HG03565 (cell line): ENCODE results near the gene CEACAM20.
A peak's percentile ranks its signal among the peaks of the same experiment; 100 is the strongest.
"Not testable (repeated sequence)": the region's sequence is repeated elsewhere in the genome, so short reads cannot be mapped to it uniquely, and the experiment has no call there.

Source experiments
- ATAC-seq: cut with Tn5 transposase; IDR thresholded peaks from one replicate; pipeline ENCODE4 v1.9.1; 2021; ENCODE audit warnings: mild to moderate bottlenecking, moderate library complexity; ENCODE audit not compliant: unreplicated experiment

CEACAM20 gene

DNA sequence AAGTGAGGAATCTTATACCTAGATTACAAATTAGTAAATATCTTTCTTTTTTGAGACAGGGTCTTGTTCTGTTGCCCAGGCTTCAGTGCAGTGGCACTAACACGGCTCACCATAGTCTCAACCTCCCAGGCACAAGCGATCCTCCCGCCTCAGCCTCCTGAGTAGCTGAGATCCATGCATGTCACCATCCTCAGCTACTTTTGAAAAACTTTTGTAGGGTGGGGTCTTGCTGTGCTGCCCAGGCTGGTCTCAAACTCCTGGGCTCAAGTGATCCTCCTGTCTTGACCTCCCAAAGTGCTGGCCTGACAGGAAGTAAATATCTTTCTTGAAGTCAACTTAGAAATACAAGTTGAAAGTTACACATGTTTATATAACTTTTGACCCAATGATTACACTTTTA lies 20.0 kb upstream of the CEACAM20 start:
- no peak for ATAC-seq

DNA sequence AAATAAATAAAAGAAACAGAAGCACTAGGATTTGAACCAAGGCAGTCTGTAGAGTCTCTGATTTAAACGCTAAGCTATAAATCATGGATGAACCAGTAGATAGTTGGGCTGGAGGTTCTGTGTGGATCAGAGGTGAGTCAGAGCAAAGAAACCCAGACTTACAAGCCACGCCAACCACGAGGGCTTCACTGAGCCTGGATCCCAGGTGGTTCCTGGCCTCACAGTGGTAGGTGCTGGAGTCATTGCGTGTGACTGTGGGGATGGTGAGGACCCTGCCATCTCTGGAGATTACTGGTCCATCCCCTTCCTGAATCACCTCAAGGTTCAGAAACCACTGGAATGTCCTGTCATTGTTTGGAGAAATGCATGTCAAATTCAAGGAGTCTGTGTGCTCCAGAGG lies 19.3 kb upstream of the CEACAM20 start:
- no peak for ATAC-seq

DNA sequence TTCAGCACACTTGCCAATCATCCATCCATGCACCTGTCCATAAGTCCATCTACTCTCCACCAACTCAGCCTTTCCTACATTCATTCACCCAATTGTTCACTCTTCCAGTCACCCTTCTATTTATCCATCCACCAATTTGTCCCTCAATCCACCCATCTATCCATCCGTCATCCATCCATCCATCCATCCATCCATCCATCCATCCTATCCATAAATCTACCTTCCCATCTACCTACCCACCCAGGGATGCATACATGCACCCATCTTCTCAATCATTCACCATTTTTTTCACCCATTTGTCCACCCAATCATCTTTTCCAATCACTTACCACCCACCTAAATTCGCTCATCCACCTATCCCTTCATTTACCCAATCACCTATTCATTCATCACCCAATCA lies 14.6 kb upstream of the CEACAM20 start:
- no peak for ATAC-seq

DNA sequence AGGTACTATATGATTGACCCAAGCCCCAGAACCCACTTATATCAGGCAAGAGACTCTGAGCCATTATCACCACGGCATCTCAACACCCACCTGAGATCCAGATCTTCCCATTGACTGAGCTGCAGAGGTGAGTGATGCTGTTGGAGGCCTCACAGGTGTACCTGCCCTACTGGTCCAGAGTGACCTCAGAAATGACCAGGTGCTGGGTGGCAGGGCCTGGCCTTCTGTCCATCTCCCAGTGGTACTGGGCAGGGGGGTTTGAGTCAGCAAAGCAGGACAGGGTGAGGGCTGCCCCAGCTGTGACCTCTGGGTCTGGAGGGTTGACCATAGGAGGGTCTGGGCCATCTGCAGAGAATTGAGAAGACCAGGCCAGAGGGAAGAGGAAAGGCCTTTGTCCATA lies 13.2 kb upstream of the CEACAM20 start:
- no peak for ATAC-seq

DNA sequence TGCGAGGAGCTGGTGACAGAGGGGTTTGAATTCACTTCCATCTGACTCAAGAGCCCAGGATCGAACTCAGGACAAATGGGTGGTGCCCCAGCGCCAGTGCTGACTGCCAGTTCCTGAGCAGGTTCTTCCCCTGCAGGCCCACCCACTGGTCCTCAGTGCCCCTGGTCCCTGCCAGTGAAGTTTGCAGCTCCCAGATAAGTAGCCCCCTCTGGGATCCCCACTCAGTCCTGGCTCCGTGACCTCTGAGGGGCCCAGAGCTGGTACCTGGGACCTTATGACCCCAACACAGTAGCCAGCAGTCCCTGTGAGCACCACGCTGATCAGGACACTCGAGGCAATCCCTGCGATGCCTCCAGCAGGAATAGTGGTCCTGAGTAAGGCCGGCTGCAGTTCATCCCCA lies 11.3 kb upstream of the CEACAM20 start:
- ATAC-seq, result no peak

DNA sequence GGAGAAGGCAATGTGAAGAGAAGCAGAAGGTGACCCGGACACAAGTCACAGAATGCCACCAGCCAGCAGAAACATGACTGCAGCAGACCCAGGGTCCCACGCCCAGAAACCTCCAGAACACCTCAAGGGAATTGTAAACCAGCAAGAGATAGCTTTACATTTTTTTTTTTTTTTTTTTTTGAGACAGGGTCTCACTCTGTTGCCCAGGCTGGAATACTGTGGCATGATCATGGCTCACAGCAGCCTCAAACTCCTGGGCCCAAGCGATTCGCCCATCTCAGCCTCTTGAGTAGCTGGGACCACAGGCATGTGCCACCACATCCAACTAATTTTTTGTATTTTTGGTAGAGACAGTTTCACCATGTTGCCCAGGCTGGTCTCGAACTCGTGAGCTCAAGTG lies 10.5 kb upstream of the CEACAM20 start:
- ATAC-seq, result no peak

DNA sequence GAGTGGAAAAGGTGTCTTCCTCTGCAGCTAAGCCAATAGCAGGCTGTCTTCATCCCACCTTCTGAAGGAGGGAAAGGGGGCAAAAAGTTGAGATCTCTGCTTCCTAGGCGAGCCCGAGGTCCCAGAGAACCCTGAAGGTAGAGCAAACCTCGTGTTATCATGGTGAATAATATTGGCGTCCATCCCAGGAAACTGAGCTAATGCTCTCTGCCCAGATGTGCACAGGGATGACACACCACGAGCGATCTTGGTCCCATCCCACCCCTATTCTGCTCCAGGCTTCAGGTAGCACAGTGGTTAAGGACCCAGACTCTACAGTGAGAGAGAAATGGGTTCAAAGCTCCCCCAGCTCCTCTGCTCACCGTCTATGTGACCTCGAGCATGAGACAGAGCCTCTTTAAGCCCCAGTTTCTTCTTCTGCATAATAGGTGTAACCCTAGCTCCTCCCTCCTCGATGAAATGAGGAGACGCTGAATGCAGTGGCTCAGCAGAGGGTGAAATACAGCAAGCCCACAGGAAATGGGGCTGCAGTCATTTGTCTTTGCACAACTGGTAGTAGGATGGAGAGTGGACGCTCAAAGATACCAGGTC lies 9.9 kb upstream of the CEACAM20 start:
- ATAC-seq, result no peak

DNA sequence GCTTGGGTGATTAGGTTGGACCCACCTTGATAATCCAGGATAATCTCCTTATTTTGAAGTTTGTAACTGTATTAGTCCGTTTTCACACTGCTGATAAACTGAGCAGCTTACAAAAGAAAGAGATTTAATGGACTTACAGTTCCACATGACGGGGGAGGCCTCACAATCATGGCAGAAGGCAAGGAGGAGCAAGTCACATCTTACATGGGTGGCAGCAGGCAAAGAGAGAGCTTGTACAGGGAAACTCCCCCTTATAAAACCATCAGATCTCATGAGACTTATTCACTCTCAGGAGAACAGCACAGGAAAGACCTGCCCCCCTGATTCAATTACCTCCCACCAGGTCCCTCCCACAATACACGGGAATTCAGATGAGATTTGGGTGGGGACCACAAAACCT lies 5.9 kb upstream of the CEACAM20 start:
- not testable (repeated sequence) for ATAC-seq

DNA sequence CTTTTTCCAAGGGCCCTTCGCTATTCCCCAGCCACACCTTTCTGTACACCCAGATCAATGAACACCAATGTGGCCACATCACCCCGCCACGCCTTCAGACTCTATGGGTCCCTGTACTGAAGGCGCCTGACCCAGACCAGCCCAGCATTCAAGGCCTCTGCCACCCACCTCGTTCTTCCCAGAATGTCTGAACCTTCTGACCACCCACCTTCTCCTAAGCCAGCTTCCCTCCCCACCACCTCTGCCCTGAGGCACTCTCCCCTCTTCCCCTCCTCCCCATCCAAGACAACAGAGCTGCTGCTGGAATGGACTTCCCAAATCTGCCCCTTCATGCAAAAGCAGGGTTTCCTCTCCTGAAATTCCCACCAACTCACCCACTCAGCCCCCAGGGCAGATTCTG lies 3.3 kb upstream of the CEACAM20 start:
- no peak for ATAC-seq

DNA sequence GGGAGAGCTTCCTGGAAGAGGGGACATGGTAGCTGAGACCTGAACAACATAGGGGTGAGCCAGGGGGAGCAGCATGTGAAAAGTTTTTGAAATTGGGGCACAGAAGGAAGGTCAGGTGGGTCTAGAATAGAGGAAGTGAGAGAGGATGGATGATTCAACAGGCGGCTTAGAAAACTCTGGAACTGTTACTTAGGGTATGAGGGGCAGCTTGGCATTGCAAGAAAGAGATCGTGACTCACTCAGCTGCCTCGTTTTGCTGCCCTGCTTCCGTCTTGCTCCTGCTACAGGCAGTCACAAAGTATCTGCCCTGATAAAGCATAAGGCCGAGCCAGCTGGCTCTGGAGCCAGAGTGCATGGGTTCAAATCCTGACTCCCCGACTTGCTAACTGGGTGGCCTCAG lies 1.3 kb upstream of the CEACAM20 start:
- no peak for ATAC-seq

DNA sequence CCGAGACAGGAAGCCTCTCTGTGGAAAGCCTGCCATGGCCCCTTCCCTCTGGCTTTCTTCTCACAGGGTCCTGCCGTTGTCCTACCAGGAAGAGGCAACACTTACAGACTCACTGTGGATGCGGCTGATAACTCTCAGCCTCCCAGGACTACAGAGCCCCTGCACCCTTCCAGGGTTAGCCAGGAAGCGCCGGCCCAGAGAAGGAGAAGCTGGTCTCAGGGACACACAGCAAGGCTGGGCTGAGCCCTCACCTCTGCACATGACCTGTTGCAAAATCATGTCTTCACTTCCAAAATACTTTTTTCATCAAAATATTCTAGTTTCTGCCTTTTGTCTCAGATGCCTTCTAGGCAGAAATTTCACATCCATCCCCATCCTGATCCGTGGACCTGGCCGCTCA lies 1.9 kb downstream of the CEACAM20 start:
- ATAC-seq, result no peak

DNA sequence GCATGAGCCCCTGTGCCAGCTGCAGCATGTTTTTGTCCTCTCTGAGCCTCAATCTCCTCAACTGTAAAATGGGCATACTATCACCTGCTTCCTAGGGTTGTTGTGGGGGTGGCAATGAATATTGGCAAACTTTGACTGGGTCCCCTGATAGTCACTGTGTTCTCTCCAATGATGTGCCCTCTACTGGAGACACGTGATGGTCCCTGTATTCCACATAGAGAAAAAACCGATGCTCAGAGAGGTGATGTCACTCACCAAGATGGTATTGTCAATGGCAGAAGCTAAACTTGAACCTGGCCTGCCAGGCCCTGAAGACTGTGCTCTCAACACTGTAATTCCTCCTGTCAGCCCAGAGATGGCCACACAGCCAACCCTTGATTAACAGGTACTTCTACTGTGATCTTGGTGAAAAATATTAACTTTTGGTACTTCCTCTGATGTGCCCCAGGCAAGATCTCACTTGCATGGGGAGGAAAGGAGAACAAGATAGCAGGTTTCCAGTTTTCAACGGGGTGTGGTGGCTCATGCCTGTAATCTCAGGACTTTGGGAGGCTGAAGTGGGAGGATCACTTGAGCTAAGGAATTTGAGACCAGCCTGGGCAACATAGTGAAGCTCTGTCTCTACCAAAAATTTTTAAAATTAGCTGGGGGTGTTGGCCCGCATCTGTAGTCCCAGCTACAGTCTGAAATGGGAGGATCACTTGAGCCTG lies 3.6 kb downstream of the CEACAM20 start:
- no peak for ATAC-seq

DNA sequence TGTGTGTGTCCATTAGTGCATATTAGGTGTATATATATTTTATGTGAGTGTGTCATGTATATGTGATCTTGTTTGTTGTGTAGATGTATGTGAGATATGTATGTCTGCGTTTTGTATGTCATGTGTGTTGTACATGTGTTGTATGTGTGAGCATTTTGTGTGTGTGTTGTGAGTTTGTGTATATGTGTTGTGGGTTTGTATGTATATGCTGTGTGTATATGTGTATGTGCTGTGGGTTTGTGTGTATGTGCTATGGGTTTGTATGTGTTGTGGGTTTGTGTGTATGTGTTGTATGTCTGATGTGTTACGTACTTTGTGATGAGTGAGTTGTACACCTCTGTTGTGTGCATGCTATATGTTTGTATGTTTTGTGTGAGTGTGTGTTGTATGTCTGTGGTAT lies 8.1 kb downstream of the CEACAM20 start:
- no peak for ATAC-seq

DNA sequence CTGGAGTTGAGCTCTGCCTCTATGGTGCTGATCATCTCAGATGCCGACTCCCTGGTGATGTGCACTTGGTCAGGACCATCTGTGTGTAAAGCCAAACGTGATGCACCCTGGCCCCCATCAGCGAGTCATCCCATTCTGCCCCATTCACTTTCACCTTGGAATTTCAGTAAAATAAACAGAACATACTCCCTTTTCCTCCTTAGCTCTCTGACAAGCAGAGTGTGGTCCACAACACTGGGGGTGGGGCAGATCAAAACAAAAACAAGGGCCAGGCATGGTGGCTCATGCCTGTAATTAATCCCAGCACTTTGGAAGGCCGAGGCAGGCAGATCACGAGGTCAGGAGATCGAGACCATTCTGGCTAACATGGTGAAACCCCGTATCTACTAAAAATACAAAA lies 12.3 kb downstream of the CEACAM20 start:
- no peak for ATAC-seq

DNA sequence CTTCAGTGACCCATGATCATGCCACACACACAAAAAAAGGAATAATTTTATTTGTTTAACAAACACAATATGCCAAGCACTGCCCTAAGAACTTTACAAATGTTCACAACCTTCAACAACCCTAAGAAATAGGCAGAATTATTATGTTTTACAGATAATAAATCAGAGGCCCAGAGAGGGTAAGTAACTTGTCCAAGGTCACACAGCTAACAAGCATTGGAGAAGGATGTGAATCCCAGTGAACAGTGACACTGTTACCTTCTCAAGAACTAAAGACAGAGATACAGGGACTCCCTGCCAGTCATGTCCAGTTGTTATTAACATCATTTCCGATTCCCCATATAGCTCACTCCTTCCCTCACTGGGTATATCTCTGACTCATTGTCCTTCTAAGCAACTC lies 13.6 kb downstream of the CEACAM20 start:
- ATAC-seq, result no peak

DNA sequence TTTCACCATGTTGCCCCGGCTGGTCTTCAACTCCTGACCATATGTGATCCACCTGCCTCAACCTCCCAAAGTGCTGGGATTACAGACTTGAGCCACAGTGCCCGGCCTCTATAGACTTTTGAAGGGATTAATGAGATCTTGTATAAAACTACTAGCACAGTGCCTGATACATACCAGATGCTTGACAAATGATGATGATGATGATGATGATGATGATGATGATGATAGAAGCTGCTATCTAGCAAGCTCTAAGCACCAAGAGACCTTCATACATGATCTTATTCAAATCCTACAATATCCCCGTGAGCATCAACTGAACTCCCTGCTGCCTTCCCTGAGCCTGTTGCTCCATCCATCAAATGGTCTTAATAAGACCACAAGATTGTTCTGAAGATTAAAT lies 14.4 kb downstream of the CEACAM20 start:
- ATAC-seq, result no peak

DNA sequence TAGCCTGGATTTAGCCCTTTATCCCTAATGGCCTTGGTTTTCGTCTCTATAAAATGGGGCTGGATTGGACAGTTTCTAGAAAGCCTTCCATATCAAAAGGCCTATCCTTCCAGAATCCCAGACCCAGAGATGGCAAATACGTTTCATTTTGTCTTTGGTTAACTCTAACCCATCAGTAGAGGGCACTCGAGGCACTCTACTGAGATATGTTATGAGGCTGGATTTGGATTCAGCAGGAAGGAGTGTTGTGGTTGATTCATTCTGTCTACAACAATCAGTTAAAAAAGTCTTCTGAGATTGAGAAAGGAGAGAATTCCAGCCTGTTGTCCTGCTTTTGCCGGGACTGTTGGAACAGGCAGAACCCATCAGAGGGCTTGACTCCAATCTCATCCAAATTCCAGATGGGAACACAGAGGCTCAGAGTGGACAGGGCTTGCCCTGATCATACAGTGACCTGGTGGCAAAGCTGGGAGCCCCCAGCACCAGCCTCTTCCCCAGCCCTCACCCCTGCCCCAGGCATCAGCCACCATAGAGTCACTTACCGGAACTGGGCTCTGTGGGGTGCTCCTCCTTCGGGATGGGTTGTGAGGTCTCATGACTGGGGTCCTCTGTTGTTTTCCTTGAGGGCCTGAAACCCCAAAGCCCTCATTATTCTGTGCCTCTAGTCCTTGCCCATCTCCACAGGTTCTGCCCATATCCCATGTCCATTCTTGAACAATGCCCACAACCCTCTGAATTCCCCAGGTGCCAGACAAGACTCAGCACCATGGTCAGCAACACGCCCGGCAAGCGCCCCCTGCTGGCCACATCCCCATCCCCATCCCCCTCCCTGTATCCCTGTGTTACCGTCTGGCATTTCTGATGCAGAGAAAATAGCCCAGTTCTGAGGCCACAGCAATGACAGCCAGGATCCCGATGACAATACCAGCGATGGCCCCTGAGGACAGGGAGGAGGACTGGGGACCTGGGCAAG lies 16.9 kb downstream of the CEACAM20 start:
- no peak for ATAC-seq

DNA sequence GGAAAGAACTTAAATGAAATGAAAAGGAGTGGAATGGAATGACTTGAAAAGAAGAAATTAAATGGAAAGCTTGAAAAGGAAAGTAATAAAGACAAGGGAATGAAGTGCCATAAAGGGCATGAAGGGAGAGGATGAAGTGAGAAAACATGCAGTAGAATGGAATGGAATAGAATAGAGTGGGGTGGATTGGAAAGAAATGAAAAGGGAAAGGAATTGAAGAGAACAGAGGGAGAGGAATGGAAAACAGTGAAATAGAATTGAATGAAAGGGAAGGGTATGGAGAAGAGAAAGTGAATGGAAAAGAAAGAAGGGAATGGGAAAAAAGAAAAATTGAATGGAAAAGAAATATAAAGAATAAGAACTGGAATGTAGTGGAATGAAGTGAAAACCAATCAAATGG lies 20.0 kb downstream of the CEACAM20 start:
- no peak for ATAC-seq

DNA sequence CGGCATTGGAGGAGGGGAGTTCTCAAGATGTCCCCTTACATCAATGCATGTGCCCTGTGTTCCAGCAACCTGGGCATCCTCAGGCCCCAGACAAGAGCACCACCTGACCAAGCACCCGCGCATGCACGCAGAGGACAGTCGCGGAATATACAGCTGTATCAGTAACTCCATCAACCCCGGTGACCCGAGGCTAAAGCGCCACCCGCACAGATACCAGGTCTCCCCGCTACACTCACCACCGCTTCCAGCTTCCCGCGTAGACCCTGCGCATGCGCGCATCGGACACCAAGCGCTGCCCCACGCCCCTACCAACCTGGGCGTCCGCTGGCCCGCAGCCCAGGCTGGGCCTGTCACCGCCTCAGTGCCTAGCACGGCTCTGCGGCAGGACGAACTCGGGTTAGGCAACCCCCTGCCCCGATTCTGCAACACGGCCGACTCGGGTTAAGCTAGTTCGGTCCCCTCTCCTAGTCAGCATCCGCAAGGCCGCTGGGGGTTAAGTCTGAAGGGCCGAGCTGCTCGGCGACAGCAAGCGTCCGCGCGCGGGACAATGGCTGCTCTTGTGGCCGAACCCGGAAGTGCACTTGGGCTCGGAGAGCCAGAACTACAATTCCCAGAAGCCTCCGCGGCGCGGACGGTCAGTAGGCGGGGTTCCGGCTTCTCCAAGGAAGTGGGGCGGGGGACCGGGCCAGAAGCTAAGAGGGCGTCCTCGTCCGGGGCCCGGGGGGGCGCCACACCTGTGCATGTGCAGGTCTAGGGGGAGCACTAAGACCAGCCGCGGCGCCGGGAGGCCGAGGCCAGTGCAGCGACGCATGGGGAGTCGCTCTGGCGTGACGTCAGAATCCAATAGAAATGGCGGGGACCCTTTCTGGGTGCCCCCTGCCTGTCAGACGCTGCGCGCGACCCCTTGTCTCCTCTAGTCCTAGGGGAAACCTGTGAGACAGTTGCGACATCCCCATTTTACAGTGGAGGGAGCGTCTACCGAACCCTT lies 29.2 kb downstream of the CEACAM20 start, which contains the start of gene ZNF180:
TSS of gene ZNF180 (minus strand) at position 561 of the 988 bp plus-strand sequence. CDS start 3,188 bp downstream, outside the sequence.
- peak; percentile 85 for ATAC-seq

DNA sequence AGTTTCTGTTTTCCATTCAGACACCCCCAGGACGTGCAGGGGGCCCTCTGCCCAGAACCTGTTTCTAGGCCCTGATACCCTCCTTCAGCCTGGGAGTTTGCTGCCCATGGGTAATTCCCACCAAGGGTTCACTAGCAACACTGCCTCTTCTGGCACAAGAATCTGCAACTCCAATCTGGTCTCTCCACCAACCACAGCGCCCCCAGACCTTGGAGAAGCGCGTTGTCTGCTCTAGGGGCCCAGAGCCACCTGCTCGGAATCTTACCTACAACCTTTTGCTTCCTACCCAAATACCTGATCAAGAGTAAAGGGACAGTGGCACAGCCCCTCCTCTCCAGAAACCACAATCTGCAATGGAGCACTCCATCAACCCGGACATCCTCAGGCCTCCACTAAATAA lies 29.9 kb downstream of the CEACAM20 start:
- ATAC-seq, result no peak
